Activated CD8-positive, alpha-beta memory T cell treated with anti-CD3 and anti-CD28 coated beads for 1 hour (primary cell): ENCODE data around the gene SLC4A1.

Experiments used
- DNase-seq, 2 donors: peaks; one replicate each; pipeline ENCODE4 v3.0.0-alpha.2; 2020; ENCODE audit warnings: low read depth in 1 of 2; ENCODE audit errors: extremely low read depth in 1 of 2

Gene SLC4A1

GRCh38 chr17:44267818-44268490 lies at the start of gene SLC4A1:
Gene SLC4A1 (minus strand): TSS chr17:44268135. CDS start chr17:44262866, 5,269 bp downstream.
- no peak for DNase-seq

- DNase-seq = no peak
Measured at GRCh38 chr17:44317545-44317944, 49.6 kb upstream of the SLC4A1 start.

GRCh38 chr17:44315760-44316731 lies 48.1 kb upstream of the SLC4A1 start:
- no peak for DNase-seq

- no peak for DNase-seq
Measured at GRCh38 chr17:44314869-44315661, 47.1 kb upstream of the SLC4A1 start.

- DNase-seq = no peak
Measured at GRCh38 chr17:44314524-44314868, 46.6 kb upstream of the SLC4A1 start.

- DNase-seq = no peak
Measured at GRCh38 chr17:44314031-44314430, 46.1 kb upstream of the SLC4A1 start.

GRCh38 chr17:44312396-44313104 lies 44.6 kb upstream of the SLC4A1 start:
- no peak for DNase-seq

- no peak for DNase-seq
Measured at GRCh38 chr17:44311562-44312181, 43.7 kb upstream of the SLC4A1 start.

GRCh38 chr17:44310609-44311376 lies 42.9 kb upstream of the SLC4A1 start:
- no peak for DNase-seq

- DNase-seq = no peak
Measured at GRCh38 chr17:44310188-44310587, 42.3 kb upstream of the SLC4A1 start.

- no peak for DNase-seq
Measured at GRCh38 chr17:44309472-44309871, 41.5 kb upstream of the SLC4A1 start.

- DNase-seq = no peak
Measured at GRCh38 chr17:44308865-44309264, 40.9 kb upstream of the SLC4A1 start.

- peak; percentile 67 to 84 for DNase-seq
Measured at GRCh38 chr17:44308320-44308818, 40.4 kb upstream of the SLC4A1 start, which contains the start of gene RUNDC3A. Gene RUNDC3A (plus strand): TSS chr17:44308601. CDS start chr17:44308833, 232 bp downstream.

- DNase-seq = no peak
Measured at GRCh38 chr17:44307387-44308186, 39.7 kb upstream of the SLC4A1 start.

GRCh38 chr17:44304651-44305050 lies 36.7 kb upstream of the SLC4A1 start:
- DNase-seq = no peak

GRCh38 chr17:44297975-44298374 lies 30.0 kb upstream of the SLC4A1 start:
- DNase-seq = no peak

- DNase-seq = no peak
Measured at GRCh38 chr17:44293509-44294226, 25.7 kb upstream of the SLC4A1 start.

- no peak for DNase-seq
Measured at GRCh38 chr17:44287651-44288050, 19.7 kb upstream of the SLC4A1 start.
